GM18519 (cell line): ENCODE results near the gene TBC1D1.

ENCODE experiments used
- ATAC-seq: cut with Tn5 transposase; IDR thresholded peaks from one replicate; pipeline ENCODE4 v1.9.1; 2021; ENCODE audit warnings: mild to moderate bottlenecking, moderate library complexity; ENCODE audit not compliant: unreplicated experiment, low FRiP score

TBC1D1 gene, protein sequence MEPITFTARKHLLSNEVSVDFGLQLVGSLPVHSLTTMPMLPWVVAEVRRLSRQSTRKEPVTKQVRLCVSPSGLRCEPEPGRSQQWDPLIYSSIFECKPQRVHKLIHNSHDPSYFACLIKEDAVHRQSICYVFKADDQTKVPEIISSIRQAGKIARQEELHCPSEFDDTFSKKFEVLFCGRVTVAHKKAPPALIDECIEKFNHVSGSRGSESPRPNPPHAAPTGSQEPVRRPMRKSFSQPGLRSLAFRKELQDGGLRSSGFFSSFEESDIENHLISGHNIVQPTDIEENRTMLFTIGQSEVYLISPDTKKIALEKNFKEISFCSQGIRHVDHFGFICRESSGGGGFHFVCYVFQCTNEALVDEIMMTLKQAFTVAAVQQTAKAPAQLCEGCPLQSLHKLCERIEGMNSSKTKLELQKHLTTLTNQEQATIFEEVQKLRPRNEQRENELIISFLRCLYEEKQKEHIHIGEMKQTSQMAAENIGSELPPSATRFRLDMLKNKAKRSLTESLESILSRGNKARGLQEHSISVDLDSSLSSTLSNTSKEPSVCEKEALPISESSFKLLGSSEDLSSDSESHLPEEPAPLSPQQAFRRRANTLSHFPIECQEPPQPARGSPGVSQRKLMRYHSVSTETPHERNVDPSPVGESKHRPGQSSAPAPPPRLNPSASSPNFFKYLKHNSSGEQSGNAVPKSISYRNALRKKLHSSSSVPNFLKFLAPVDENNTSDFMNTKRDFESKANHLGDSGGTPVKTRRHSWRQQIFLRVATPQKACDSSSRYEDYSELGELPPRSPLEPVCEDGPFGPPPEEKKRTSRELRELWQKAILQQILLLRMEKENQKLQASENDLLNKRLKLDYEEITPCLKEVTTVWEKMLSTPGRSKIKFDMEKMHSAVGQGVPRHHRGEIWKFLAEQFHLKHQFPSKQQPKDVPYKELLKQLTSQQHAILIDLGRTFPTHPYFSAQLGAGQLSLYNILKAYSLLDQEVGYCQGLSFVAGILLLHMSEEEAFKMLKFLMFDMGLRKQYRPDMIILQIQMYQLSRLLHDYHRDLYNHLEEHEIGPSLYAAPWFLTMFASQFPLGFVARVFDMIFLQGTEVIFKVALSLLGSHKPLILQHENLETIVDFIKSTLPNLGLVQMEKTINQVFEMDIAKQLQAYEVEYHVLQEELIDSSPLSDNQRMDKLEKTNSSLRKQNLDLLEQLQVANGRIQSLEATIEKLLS (N-terminal part only)

GRCh38 chr4:37890801-37891259 is at the start of gene TBC1D1:
Gene TBC1D1, plus strand, starts transcription at chr4:37891084. Its CDS starts 11,012 bp downstream, at chr4:37902096.
- no peak for ATAC-seq

GRCh38 chr4:37844204-37844603 is 46.7 kb upstream of the TBC1D1 start:
- no peak for ATAC-seq

- ATAC-seq = no peak
These were observed 45.7 kb upstream of the TBC1D1 start for GRCh38 chr4:37845201-37845600.

DNA sequence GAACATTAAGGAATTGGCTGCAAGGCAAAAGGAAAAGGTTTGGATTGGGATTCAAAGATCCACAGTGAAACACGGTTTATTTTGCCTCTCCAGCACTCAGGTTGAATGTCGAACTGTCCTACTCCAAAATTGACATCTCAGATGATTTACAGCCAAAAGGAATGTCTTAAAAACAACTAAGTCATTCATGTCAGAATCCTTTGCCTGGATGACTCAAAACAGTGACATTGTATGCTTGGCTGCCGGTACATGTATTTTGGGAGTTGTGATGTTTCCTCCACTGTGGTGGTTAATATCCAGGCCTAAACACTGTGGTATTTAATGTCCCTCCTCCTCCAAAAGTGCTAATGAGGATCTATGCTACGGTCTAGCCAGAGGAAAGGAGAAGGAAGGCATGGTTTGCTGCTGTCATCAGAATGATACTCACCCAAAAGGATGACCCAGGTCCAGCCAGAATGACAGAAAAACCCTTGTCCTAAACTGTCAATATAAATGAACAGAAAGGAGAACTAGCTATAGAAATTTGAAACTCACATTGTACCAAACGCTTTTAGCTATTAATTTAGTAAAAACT is 43.5 kb upstream of the TBC1D1 start:
- no peak for ATAC-seq

DNA sequence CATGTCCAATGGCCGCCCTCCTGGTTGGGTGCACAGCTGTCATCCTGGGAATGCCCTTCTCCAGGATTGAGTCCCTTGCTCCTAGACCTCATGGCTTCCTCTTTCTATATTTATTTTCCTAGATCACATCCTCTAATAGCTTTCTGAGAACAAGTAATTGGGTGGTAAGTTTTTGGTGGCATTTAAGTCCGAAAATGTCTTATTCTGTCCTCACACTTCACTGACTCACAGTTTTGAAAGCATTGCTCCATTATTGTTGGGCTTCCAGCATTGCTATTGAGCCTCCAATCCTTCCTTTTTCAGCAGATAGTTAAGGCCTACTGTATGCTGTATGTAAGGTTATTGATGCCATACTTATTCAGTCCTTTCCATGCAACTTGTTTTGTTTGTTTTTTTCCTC is 38.5 kb upstream of the TBC1D1 start:
- no peak for ATAC-seq

GRCh38 chr4:37858112-37858511 is 32.8 kb upstream of the TBC1D1 start:
- no peak for ATAC-seq

GRCh38 chr4:37858872-37859271 is 32.0 kb upstream of the TBC1D1 start:
- no peak for ATAC-seq

- ATAC-seq = no peak
These were observed 30.6 kb upstream of the TBC1D1 start for GRCh38 chr4:37860266-37860665.

- no peak for ATAC-seq
These were observed 27.9 kb upstream of the TBC1D1 start for GRCh38 chr4:37862961-37863360.

- ATAC-seq = no peak
These were observed 26.1 kb upstream of the TBC1D1 start for GRCh38 chr4:37864786-37865185.

GRCh38 chr4:37865450-37865849 is 25.4 kb upstream of the TBC1D1 start:
- no peak for ATAC-seq

- no peak for ATAC-seq
These were observed 23.8 kb upstream of the TBC1D1 start for GRCh38 chr4:37867102-37867501.

DNA sequence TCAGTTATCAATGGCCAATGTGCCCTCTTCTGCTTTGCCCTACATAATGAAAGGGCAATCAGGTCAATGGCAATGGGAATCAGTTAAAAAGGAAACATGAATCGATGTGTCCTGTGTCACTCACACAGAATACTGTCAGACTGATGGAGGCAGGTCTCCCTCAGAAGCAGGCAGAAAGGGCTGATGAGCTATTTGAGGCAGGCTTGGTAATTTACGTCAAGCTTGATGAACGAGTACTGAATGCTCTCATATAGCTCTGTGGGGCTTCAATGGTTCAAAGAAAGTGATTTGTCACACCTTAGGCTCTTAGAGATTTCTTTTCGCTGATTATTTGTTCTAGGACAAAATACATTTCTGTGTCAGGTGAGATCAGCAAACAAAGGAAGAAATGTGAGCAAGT is 22.6 kb upstream of the TBC1D1 start:
- no peak for ATAC-seq

DNA sequence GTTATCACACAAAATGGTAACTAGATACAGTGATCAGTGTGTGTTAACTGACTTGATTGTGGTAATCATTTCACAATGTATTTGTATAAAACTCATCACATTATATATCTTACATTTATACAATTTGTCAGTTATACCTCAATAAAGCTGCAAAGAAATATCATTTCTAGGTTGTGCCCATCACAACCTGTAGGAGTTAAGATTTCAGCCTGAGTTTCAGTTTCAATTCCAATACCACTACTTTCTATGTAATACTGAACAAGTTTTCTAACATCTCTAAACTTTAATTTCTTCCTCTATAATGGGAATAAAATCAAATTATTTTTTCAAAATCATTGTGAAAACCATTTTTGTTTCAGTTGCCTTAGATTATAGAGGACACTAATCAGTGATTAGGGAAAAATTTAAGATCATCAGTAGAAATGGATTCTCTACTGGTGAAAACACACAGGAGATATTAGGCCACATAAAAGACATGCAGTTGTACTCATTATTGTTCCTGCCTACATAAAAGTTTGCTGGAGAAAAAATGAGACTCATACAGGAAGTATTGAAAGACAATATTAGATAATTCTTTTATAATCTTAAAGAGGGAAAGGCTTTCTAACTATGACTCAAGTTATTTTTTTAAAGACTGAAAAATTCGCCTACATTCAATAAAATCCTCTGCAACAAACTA is 18.4 kb upstream of the TBC1D1 start:
- ATAC-seq = no peak

GRCh38 chr4:37873386-37873785 is 17.5 kb upstream of the TBC1D1 start:
- no peak for ATAC-seq

DNA sequence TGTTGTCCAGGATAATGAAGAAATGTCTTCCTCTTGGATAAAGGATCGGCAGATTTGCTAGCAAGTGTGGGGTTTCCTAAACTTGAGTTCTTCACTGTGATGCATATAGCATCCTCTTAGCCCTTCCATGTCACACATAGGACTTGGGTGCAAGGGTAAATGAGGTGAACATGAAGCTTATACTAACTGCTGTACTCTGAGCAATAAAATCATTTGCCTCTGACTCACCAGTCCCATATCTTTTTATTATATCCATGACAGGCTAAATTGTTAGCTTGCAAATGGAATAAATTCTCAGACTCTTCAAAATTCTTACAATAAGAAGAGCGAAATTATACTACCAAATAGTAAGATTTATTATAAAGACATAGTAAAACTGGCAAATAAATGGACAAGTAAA is 14.7 kb upstream of the TBC1D1 start:
- no peak for ATAC-seq

- ATAC-seq = no peak
These were observed 11.5 kb upstream of the TBC1D1 start for GRCh38 chr4:37879365-37879764.

DNA sequence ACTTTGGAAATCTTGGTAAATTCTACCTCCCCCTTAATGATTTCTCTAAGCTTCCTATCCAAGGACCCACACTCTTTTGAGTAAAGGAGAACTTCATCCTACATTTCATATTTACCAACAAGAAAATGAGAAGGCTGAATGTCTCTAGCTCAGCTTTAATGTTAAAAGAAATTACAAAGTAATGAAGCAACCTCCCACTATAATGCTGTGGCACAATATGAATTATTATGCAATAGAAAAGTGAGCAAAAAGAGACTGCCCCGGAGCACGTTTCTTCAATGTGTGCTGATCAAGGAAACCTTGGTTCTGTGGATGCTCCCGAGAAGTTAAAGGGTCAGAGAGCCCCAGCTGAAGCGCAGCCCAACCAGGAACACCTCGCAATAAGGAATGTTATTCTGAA is 9.1 kb upstream of the TBC1D1 start:
- ATAC-seq = no peak

GRCh38 chr4:37882665-37883296 is 8.1 kb upstream of the TBC1D1 start:
- ATAC-seq = no peak
